Stimulated activated CD8-positive, alpha-beta memory T cell treated with anti-CD3 and anti-CD28 coated beads, Interleukin-12 subunit alpha, Interleukin-12 subunit beta, amount 100 ng/mL, for 4 hours (primary cell): Measurements from ENCODE around the gene REEP2.
"Not testable (repeated sequence)": the region's sequence is repeated elsewhere in the genome, so short reads cannot be mapped to it uniquely, and the experiment has no call there.

Experiments used
- DNase-seq: peaks from one replicate; pipeline ENCODE4 v3.0.0-alpha.2; 2020; ENCODE audit warnings: low read depth

Gene REEP2, protein sequence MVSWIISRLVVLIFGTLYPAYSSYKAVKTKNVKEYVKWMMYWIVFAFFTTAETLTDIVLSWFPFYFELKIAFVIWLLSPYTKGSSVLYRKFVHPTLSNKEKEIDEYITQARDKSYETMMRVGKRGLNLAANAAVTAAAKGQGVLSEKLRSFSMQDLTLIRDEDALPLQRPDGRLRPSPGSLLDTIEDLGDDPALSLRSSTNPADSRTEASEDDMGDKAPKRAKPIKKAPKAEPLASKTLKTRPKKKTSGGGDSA

DNA sequence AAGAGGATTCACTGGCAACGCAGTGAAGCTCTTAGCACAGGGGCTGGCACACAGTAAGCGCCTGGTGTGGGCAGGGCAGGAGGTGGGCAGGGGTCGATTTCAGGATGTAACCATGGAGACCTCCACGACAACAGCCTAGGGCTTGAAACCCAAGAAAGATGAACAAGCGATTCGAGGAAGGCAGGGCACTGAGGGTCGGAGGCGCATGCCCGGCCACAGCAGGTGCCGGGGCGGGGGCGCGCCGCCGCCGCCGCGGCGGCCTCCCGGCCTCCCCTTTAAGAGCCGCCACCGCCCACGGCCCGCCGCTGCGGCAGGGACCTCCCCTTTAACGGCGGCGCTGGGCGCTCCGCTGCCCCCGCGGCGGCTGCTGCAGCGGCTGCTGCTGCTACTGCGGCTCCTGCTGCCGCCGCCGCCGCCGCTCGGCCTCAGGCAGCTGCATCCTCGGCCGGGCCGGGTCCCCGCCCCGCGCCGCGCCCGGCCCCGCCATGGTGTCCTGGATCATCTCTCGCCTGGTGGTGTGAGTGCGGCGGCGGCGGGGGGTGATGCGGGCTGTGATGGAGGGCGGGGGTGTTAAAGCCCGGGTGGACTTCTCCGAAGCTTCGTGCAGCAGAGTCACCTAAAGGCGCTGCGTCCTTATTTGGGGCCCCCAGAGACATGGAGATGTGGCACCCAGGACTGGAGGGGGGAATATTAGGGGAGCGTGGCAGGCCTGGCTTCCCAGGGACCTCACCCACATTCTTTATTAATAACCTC, at the start of gene REEP2:
Gene REEP2, plus strand, starts transcription at position 334 of the 753 bp plus-strand sequence. Its CDS starts 152 bp downstream, at position 486.
- peak; percentile 55 for DNase-seq

DNA sequence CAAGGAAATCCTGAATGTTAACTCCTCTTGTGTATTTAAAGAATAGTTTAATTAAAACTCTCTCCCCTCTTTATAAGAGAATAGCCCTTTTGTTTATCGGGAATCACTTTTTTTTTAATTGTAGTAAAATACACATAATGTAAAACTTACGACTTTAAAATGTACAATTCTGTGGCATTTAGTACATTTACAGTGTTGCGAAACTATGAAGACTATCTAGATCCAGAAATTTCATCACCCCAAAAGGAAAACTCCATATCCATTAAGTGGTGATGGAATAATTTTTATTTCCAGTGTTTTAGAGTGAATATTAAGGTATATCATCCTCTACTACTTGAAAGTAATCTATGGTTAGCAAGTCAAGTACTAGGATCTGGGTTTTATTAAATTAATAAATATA, 49.5 kb upstream of the REEP2 start:
- no peak for DNase-seq

DNA sequence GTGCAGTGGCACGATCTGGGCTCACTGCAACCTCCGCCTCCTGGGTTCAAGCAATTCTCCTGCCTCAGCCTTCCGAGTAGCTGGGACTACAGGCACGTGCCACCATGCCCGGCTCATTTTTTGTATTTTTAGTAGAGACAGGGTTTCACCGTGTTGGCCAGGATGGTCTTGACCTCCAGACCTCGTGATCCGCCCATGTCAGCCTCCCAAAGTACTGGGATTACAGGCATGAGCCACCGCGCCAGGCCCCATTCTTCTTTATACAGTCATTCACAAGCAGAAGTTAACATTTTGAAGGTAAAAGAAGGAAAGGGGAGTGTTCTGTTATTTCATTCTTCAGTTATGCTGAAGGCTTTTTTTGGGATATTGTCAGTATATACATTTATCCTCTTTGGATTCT, 48.9 kb upstream of the REEP2 start:
- not testable (repeated sequence) for DNase-seq

DNA sequence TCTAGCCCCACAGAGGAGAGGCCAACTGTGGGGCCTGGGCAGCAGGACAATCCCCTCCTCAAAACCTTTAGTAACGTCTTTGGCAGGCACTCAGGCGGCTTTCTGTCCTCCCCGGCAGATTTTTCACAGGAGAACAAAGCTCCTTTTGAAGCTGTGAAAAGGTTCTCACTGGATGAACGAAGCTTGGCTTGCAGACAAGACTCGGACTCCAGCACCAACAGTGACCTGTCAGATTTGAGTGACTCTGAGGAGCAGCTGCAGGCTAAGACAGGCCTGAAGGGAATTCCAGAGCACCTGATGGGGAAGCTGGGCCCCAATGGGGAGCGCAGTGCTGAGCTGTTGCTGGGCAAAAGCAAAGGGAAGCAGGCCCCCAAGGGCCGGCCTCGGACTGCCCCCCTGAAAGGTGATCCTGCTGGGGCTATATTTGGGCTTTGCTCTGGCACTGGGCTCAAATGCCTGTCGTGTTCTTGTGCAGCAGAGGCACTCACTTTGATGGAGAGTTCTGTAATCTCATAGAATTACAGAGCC, 46.9 kb upstream of the REEP2 start:
- DNase-seq: no peak

DNA sequence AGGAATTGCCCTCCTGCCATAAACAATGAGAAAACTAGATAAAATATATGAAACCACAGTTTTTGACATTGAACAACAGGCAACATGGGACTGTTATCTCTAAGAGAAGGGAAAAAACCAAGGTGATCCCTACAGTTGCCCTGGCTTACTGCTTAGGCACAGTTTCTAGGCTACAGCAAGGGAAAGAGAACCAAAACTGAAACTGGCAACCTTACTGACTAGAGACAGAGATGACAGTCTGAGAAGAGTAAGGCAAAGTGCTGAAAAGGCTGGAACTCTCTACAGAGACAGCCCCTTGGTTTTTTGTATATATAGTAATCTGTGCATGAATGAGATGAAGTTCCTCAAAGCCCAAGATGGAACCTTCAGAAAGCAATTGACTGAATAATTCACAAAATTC, 36.2 kb upstream of the REEP2 start:
- DNase-seq: no peak

DNA sequence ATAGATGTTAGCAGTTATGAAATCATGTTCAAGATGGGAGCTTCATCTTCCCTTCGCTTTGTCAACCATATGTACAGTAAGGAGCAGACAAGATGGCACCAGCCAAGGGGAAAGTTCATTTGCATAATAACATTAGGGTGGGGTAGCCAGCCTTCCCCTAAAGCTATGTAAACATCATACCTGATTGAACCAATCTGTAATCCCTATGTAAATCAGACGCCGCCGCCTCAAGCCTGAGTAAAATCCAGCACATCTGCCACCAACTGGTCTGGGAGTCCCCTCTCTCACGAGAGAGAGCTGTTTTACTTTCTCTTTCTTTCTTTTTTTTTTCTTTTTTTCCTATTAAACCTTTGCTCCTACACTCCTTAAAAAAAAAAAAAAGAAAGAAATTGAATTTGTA, 30.8 kb upstream of the REEP2 start:
- no peak for DNase-seq

DNA sequence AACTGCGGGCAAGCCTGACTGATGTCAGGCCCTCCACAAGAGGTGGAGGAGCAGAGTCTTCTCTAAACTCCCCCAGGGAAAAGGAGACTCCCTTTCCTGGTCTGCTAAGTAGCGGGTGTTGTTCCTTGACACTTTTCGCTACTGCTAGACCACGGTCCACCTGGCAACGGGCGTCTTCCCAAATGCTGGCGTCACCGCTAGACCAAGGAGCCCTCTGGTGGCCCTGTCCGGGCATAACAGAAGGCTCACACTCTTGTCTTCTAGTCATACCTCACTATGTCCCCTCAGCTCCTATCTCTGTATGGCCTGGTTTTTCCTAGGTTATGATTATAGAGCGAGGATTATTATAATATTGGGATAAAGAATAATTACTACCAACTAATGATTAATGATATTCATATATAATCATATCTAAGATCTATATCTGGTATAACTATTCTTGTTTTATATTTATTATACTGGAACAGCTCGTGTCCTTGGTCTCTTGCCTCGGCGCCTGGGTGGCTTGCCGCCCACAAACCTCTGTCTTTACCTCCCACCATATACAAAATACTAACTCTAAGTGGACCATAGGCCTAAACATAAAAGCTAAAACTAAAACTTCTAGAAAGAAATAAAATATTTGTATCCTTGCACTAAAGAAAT, 27.7 kb upstream of the REEP2 start:
- not testable (repeated sequence) for DNase-seq

DNA sequence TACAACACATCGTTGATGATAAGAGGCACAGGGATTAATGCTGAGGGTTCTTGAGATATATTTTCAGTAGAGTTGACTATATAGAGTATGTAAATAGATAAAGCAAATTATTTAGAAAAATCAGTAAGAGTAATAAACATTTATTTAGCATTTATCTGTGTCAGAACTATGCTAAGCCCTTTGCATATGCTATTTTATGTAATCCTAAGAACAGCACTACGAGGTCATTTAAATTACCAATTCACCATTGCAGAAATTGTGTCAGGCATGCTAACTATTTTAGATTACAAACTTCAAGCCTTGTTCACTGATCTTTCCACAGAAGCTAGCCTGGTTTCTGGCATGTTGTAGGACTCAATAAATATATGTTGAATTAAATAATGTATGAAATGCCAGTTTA, 20.4 kb upstream of the REEP2 start:
- no peak for DNase-seq

DNA sequence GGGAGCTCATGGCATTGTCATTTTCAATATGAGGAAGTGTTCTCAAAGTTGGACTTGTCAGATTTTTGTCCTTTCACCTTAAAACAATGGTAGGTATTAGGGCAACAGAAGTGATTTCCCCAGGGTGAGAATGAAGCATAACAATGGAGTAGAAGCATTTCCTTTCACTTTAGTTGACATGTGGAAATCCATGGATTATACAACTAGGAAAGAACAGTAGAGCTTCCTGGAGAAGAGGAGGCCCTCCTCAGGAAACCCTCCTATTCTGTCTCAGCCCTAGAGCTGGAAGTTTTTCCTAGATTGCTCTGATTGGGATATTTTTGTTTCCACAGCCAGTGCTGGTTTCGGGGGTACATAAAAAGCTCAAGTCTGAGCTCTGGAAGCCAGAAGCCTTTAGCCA, 13.8 kb upstream of the REEP2 start:
- no peak for DNase-seq

DNA sequence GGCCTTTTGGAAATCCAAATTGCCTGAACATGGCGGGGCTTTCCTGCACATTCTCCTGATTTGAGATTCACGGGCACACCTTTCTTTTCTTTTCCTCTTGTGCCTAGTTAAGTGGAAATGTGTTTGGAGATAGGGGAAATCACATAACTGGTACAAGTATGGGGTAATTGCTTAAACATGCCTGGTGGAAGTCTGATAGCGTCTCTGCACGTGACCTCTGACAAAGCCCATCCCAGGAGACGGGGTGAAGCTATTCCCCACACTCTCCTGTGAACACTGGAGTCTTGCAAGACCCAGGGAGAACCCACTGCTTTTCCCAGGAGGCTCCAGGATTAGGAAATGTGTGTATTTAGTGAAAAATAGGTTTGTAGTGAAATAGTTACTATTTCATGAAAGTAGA, 2.9 kb upstream of the REEP2 start:
- DNase-seq: no peak

DNA sequence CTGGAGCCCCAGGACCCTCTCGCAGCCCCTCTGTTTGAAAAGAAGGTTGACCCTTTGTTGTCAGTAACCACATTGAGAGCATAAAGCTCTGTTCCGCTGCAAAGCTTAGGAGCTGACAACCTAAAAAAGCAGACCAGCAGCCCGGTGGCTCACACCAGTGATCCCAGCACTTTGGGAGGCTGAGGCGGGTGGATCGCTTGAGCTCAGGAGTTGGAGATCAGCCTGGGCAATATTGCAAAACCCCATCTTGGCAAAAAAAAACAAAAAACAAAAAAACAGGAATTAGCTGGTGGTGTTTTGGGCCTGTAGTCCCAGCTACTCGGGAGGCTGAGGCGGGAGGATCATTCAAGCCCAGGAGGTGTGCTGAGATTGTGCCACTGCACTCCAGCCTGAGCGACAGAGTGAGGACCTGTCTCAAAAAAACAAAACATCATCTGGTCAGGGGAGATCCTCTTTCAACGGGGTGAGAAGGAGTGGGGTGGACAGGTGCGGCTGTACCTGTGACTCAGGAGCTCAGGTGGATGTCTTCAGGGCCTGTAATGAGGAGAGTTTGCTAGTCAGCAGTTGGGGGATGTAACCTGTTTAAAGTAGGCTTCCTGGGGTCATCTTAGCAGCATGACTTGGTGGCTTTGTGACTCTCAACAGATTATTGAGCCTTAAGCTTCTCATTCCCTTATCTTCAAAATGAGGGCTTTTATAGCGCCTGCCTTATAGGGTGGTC, 694 bp upstream of the REEP2 start:
- DNase-seq: no peak

DNA sequence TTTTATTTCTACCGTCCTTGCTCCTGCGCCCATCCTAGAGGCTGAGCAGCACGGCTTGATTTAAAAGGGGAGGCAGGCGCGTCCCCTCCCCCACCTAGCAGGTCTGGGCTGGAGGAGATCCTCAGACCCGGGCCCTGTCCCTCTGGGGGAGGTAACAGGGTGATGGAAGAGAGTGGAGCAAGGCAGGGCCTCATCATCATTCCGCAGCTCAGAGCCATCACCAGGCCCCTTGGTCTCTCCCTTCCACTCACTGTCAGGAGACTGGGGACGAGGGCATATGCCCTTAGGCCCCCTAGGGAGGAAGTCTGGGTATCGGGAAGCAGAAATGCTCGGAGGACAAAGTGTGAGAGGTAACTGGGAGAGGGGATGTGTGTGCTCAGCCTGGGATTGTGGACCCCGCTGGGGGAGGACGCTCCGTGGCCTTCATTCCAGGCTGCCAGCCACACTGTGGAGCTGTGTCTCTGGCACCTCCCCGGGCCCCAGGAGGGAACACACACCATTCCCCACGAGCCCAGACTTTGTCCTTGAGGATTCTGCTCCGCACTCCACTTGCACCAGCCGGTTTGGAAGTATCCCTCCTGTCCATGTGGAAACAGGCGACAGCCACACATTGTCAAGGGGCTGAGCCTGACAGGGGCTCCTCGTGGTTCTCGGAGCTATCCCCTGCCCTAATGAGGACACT, 761 bp downstream of the REEP2 start:
- no peak for DNase-seq

DNA sequence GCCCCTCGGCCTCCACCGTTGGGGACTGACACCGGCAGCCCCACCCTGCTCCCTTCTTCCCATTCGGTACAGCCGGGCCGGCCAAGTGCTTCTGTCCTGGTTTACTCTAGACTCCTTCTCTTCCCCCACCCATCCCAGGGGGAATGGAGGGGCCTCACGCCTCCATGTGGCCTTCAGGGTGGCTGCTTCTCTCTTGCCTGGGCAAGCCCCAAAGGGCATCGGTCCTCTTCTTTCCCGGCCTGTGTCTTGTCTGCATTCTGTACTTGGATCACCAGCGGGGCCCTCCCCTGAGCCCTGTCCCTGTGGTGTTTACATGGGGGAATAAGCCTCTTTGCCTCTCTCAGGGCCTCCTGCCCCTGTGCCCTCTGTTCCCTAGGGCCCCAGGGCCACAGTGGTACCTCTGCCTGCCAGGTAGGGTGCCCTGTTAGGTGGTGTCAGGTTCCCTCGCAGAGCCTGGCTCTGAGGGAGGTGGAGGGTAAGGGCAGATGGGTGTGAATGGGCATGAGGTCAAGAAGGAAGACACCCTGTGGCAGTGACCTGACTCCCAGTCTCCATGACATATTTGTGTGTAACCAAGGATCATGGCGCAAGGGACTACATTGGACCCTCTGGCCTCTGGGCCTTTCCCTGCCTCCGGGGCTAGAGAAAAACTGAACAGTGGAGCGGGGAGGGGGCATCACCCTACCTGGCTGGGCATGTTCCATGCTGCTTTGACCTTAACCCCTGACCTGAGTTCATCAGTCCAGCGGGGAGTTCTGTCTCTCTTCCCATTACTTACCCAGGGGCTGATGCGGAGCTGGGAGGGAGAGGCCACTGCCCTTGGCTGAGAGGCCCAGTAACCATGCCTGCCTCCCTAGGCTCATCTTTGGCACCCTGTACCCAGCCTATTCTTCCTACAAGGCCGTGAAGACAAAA, 1.6 kb downstream of the REEP2 start:
- DNase-seq: no peak

DNA sequence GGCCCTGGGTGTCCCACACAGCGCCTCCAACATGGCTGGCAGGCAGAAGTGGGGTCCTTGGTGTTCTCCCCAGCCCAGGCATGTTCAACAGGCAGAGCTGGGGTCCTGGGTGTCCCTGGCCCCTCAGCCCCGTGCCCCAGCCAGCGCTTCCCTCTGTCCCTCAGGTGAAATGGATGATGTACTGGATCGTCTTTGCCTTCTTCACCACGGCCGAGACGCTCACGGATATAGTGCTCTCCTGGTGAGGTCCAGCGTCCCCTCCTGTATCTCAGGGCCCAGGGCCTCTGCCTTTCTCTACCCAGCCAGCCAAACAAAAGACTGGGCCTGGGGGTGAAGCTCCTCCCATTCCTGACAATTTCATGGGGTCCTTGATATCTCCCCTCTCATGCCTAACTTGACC, 2.4 kb downstream of the REEP2 start:
- DNase-seq: no peak

DNA sequence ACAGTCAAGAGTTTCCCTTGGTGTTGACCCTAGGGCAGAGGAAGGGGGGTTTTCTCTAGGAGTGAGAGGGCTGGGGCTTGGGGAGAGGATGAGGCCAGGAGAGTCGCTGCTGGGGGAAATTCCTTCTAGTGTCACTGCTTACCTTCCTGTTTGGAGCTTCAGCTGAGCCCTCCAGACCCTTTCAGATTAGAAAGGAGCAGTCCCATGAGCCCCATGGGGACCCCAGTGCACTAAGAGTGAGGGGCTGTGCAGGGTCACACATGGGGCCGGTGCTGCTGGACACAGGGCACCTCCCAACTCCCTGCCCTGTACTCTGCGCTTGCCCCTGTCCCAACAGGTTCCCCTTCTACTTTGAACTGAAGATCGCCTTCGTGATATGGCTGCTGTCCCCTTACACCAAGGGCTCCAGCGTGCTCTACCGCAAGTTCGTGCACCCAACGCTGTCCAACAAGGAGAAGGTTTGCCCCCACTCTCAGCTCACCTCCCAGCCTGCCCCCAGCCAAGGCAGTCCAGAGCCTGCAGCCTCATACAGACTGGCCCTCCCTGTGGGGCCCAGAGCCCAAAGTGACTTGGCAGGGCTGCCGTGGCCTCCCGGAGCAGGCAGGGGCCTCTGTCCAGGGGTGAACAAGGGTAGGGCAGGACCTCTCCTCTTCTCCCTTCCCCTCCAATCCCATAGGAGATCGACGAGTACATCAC, 5.4 kb downstream of the REEP2 start:
- DNase-seq: no peak

DNA sequence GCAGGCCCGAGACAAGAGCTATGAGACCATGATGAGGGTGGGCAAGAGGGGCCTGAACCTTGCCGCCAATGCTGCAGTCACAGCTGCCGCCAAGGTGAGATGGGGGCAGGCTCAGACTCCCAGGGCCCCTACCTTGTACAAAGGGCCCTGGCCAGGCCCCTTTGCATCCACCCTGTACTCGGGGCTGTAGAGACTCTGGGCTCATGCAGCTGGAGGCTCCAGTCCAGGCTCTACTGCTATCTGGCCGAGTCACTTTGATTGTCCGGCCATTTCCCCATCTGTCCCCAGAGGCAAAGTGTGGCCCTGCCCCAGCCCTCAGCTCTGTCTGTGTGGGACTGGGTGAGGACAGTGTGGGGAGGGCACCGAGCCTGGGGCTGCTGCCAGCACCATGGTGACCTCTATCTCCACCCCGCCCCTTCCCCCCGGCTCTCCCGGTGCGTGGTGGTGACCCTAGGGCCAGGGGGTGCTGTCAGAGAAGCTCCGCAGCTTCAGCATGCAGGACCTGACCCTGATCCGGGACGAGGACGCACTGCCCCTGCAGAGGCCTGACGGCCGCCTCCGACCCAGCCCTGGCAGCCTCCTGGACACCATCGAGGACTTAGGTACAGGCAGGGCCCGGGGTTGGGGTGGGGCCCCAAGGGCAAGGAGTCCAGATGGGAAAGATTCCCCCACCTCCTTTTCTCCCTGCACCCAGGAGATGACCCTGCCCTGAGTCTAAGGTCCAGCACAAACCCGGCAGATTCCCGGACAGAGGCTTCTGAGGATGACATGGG, 6.1 kb downstream of the REEP2 start:
- DNase-seq: no peak

DNA sequence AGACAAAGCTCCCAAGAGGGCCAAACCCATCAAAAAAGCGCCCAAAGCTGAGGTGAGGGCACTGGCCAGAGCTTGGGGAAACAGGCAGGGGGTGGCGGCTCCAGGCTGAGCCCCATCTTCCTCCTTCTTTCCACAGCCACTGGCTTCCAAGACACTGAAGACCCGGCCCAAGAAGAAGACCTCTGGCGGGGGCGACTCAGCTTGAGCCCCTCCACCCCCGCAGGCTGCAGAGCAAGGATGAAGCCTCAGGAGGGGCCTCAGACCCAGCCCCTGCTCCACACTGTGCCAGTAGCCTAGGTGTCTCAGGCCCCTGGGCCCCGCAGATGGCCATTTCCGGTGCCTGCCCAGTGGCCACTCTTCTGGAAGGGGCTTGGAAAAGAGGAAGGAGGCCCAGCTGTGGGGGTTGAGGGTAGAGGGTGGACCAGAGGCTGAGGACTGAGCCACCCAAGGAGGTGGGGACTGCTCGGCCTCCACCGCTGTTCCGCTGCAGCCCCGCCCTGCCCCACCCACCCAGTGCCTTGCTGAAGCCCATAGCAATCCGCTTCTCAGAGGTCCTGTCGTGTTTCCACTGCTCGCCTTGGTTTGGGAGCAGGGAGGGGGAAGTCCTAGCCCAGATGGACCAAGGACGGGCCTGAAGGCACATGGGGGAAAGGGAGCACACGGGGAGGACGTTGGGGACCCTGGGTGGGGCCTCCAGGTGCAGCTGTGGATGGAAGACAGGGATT, 6.9 kb downstream of the REEP2 start:
- no peak for DNase-seq

DNA sequence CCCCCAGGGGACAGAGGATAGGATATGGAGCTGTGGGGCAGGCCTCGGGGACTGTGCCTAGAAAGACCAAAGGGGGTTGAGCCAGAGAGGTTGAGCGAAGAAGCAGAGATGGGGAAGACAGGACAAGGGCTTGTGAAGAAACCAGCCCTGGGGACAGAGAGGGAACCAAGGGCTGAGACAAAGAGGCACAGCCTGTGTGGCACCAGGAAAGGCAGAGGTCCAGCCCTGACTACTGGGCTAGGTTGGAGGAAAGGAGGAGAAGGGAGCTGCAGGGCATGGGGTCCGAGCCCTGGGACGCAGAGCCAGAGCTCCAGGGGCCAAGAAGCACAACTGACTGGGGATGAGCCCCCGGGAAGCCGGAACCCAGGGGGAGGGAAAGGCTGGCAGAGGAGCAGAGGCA, 9.2 kb downstream of the REEP2 start:
- no peak for DNase-seq
